Subcutaneous adipose tissue (tissue), 4 donors: Measurements from ENCODE around the gene DPP6. TPM values are rescaled to one million over a fixed set of nuclear protein-coding genes. Genes with fewer than 3 reads are reported as not detected.

Experiments
- total RNA-seq, 4 donors: library from RNA; depleted of rRNA; stranded (reverse); fragments of >200 nt; gene quantifications; one replicate each; pipeline ENCODE4 v1.1.0, GENCODE V29; 2016
- TF ChIP-seq, protein P1 (sequence below): fragments of 450-650 bp; IDR thresholded peaks from one replicate; pipeline ENCODE4 v1.5.1; 2016; ENCODE audit warnings: low read depth, mild to moderate bottlenecking, control low read depth, antibody characterized with exemption, moderate library complexity

Gene DPP6
- total RNA-seq, 4 donors from 2014 or later, result 0.19 to 2.0 (median 0.85) TPM; not detected in 1

DNA sequence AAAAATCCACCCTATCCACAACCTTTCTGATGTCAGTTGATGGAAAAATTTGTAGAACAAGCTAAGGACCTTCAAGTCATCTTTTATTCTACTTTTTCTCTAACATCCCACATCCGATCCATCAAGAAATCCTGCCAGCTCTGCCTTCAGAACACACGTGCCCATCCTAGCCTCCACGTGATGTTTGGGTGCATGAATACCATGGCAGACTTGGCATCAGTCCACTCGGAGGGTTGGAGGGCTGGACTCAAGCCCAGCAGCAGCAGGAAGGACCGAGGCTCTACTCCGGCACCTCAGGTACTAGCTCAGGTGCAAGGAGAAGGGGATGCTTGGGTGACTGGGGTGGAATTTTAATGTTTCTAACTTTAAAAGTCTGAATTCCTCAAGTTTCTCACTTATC lies 428.6 kb downstream of the DPP6 start:
- TF ChIP-seq, protein P1, sequence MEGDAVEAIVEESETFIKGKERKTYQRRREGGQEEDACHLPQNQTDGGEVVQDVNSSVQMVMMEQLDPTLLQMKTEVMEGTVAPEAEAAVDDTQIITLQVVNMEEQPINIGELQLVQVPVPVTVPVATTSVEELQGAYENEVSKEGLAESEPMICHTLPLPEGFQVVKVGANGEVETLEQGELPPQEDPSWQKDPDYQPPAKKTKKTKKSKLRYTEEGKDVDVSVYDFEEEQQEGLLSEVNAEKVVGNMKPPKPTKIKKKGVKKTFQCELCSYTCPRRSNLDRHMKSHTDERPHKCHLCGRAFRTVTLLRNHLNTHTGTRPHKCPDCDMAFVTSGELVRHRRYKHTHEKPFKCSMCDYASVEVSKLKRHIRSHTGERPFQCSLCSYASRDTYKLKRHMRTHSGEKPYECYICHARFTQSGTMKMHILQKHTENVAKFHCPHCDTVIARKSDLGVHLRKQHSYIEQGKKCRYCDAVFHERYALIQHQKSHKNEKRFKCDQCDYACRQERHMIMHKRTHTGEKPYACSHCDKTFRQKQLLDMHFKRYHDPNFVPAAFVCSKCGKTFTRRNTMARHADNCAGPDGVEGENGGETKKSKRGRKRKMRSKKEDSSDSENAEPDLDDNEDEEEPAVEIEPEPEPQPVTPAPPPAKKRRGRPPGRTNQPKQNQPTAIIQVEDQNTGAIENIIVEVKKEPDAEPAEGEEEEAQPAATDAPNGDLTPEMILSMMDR, result no peak

DNA sequence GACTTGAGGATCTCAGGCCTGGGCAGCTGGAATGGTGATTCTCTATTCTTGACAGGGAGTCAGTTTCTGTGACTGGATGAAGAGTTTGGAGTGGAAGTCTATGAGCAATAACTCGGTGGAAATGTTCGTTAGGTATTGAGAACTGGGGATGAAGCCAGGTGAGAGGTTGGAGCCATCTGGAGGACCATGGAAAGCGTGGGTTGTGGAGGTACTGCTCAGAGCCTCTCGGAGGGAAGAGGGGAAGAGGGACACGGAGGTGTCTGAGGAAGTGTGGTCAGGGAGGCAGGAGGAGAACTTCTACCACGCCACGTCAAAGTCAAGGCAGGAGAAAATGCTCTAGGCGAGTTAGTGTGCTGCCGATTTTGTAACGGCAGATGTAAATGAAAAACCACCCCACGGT lies 430.7 kb downstream of the DPP6 start:
- TF ChIP-seq, protein P1, result no peak

- TF ChIP-seq, protein P1, result no peak
Observed at GRCh38 chr7:154484406-154484805, 432.2 kb downstream of the DPP6 start.

DNA sequence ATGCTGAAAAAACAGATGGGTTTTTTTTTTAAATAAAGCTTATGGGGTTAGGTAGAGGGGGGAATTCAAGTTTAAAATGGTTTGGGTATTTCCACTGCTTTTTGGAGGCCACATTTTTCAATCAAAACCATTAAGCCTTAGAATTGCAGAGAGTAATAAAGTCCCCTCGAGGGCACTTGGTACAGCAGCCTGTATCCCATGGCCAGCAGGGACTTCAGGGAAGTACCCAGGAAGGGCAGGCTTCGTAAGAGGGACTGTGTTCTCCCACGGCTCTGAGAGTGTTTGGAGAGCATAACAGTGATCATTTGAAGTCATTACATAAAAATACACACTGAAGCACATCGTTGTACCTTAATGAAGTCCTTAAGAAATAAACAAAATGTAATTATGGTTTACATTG lies 432.7 kb downstream of the DPP6 start:
- TF ChIP-seq, protein P1, result no peak

DNA sequence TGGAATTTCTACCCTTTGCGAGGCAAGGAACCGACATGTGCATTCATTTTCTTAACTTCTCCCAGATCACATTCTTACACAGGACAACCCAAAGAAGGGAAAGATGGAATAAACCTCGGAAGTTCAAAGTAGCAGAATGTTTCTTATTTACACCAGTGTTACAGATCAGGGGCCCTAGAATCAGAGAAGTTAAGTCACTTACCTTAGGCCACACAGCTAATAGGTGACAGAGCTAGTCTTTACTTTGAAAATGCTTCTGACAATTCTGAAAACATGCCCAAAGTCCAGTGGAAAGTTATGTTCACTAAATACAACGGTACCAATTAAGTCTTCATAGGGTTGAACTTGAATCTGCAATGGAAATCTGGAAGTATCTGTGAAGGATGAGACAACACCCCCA lies 437.7 kb downstream of the DPP6 start:
- TF ChIP-seq, protein P1, result no peak

DNA sequence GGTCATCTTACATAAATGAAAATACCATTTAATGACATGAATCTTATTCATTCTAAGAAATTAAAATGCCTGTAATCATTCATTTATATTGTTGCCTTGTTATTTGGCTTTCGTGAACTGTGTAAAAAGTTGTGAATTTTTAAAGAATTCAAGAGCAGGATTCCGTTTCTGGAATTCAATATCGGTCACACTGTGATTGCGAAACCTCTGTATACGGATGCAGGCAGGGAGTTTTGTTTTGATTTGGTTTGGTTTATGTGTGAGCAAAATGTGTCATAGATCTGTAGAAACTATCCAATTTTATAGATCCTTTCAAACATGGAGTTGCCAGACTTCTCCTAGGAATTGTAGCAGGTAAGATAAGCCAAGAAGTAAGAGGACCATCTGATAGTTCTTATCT lies 441.4 kb downstream of the DPP6 start:
- TF ChIP-seq, protein P1, result no peak

DNA sequence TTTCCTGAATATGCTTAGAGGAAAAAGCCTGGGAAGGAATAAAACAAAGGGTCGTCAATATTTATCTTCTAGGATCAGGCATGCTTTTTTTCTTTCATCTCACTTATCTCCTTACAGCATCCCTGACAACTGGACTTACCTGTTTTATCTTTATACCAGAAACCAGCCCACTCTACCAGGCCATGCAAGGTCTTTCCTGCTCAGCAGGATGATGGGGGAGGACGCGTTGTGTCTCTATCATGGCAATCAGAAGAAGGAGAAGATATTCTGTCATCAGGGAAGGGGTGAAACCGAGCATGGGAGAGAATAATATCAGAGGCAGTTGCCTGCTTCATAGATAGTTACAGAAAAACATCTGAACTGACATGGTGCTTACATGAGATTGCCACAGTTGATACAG lies 445.6 kb downstream of the DPP6 start:
- TF ChIP-seq, protein P1, result no peak
